Ramos (cell line): ENCODE results near the gene TLCD3A.
"Not testable (repeated sequence)": the region's sequence is repeated elsewhere in the genome, so short reads cannot be mapped to it uniquely, and the experiment has no call there.

Experiments
- in situ Hi-C: fragments of 300-500 bp; cut with MboI; formaldehyde crosslinking; loops from one replicate; pipeline ENCODE4 v1.14.3; 2022; ENCODE audit warnings: low sequenced_read_pairs; ENCODE audit not compliant: unreplicated experiment

TLCD3A gene

DNA sequence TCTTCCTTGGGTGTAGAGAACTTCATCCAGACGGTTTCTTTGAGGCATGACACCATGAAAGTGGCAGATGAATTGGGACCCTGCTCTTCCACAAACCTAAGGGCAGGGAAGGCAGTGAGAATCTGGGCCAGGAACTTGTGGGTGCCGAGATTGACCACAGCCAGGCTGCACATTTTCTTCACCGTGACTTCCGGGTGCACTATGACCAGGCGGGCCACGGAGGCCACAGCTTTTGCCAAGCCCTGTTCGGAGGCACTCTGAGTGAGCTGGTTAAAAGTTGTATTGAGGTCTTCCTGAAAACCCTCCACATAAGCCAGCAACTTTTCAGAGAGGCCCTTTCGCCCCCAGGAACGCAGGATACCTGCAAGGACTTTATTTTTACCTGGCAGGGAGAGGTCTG lies 13.8 kb downstream of the TLCD3A start:
- in situ Hi-C loops, result no loop called here

- in situ Hi-C loops, result no loop called here
Observed at GRCh38 chr17:746783-747629, 14.6 kb downstream of the TLCD3A start.

- in situ Hi-C loops, result not testable (repeated sequence)
Observed at GRCh38 chr17:748604-749003, 16.2 kb downstream of the TLCD3A start.

GRCh38 chr17:749359-749758 lies 17.0 kb downstream of the TLCD3A start:
- in situ Hi-C loops, result not testable (repeated sequence)

GRCh38 chr17:750431-751037 lies 18.1 kb downstream of the TLCD3A start:
- in situ Hi-C loops, result no loop called here

- in situ Hi-C loops, result no loop called here
Observed at GRCh38 chr17:751269-752001, 19.0 kb downstream of the TLCD3A start.

- in situ Hi-C loops, result no loop called here
Observed at GRCh38 chr17:752002-752619, 19.7 kb downstream of the TLCD3A start, which contains the start of gene GEMIN4. TSS of gene GEMIN4 (minus strand) at chr17:752264. CDS start at chr17:752142, 122 bp downstream.

- in situ Hi-C loops, result no loop called here
Observed at GRCh38 chr17:752620-753219, 20.3 kb downstream of the TLCD3A start.

- in situ Hi-C loops, result no loop called here
Observed at GRCh38 chr17:753418-753817, 21.0 kb downstream of the TLCD3A start.

DNA sequence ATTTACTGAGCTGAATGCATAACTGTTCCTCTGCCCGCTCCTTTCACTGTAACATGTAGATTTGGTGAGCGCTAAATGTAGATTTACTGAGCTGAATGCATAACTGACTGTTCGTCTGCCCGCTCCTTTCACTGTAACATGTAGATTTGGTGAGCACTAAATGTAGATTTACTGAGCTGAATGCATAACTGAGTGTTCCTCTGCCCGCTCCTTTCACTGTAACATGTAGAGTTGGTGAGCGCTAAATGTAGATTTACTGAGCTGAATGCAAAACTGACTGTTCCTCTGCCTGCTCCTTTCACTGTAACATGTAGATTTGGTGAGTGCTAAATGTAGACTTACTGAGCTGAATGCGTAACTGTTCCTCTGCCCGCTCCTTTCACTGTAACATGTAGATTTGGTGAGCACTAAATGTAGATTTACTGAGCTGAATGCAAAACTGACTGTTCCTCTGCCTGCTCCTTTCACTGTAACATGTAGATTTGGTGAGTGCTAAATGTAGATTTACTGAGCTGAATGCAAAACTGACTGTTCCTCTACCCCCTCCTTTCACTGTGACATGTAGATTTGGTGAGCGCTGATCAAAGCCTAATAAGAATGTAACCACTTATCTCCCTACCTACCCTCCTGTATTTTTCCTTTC lies 23.0 kb downstream of the TLCD3A start:
- in situ Hi-C loops, result not testable (repeated sequence)

DNA sequence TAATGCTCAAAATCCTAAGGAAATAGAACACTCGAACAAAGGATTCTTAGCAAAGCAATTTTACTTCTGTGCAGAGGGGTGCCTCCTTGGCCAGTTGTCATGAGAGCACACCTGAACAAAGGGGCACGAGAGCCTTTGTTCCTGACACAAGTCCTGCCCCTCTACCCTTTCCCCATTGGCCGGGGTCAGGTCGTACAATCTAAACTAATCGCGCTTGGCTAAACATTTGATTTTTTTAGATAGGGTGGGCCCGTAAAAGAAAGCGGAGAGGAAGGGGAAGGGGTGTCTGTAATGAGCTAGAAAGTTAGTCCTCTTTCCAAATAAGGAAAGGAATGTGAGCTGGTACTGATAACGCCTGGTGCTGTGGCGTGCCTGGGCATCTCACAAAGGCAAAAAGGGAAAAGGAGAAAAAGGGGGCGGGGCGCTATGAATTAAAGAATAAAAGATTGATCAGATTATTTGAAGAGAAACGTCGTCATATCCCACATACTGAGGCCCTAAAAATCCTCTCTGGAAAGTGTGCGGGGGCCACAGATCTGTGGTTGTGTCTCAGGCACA lies 23.7 kb downstream of the TLCD3A start:
- in situ Hi-C loops, result not testable (repeated sequence)

DNA sequence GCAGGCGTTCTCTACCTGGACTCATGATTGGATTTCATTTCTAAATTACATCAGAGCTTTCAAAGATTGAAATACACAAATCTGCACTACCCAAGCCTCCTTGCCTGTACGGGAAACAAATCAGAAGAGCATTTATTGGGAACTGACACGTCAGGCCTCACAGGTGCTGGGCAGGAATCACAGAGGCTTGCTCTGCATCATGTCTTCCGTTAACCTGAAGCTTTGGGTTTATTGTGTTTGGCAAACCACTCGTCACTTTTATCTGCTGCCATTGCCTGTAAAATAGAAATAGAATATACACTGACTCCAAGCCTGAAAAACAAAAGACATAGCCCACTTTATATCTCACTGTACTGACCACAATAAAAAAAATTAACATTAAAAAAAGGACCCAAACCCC lies 27.6 kb downstream of the TLCD3A start:
- in situ Hi-C loops, result no loop called here

GRCh38 chr17:760371-760770 lies 28.0 kb downstream of the TLCD3A start:
- in situ Hi-C loops, result no loop called here

- in situ Hi-C loops, result no loop called here
Observed at GRCh38 chr17:767076-767475, 34.7 kb downstream of the TLCD3A start.

GRCh38 chr17:773016-773415 lies 40.6 kb downstream of the TLCD3A start:
- in situ Hi-C loops, result no loop called here

GRCh38 chr17:773467-774312 lies 41.3 kb downstream of the TLCD3A start:
- in situ Hi-C loops, result no loop called here

- in situ Hi-C loops, result no loop called here
Observed at GRCh38 chr17:774313-774584, 41.9 kb downstream of the TLCD3A start.

GRCh38 chr17:778096-778495 lies 45.7 kb downstream of the TLCD3A start:
- in situ Hi-C loops, result no loop called here
